Effector memory CD4-positive, alpha-beta T cell (primary cell): Measurements from ENCODE around the gene RANBP3.
A peak's percentile ranks its signal among the peaks of the same experiment; 100 is the strongest.

Experiments
- DNase-seq, 3 donors: peaks; one replicate each; pipeline ENCODE4 v3.0.0-alpha.2; 2020
- H3K27ac ChIP-seq: 2 replicates; pipeline ENCODE4 v1.7.0; 2013; ENCODE audit warnings: mild to moderate bottlenecking, low read length, moderate library complexity; ENCODE audit not compliant: insufficient read depth, poor library complexity, severe bottlenecking
- H3K27me3 ChIP-seq: replicated peaks from 2 replicates; pipeline ENCODE4 v1.7.0; 2013; ENCODE audit warnings: mild to moderate bottlenecking, low read length; ENCODE audit not compliant: insufficient read depth, control insufficient read depth, poor library complexity, severe bottlenecking
- H3K36me3 ChIP-seq: 2 replicates; pipeline ENCODE4 v1.7.0; 2013; ENCODE audit warnings: mild to moderate bottlenecking, low read length, moderate library complexity; ENCODE audit not compliant: control insufficient read depth, insufficient read depth
- H3K4me1 ChIP-seq: 2 replicates; pipeline ENCODE4 v1.7.0; 2013; ENCODE audit warnings: low read length, mild to moderate bottlenecking; ENCODE audit not compliant: control insufficient read depth, insufficient read depth, poor library complexity, severe bottlenecking
- H3K4me3 ChIP-seq: 2 replicates; pipeline ENCODE4 v1.7.0; 2013; ENCODE audit warnings: low read length, low read depth, mild to moderate bottlenecking; ENCODE audit not compliant: insufficient read depth, poor library complexity, severe bottlenecking
- H3K9me3 ChIP-seq: 2 replicates; pipeline ENCODE4 v1.7.0; 2013; ENCODE audit warnings: mild to moderate bottlenecking, low read length, moderate library complexity; ENCODE audit not compliant: control insufficient read depth

RANBP3 gene

GRCh38 chr19:5907241-5907640, 70.7 kb downstream of the RANBP3 start:
- H3K4me1 ChIP-seq = peaks cover 13% of the 10 kb centered on the region
- H3K27ac ChIP-seq = no peak overlapping the region
- H3K9me3 ChIP-seq = no peaks in the 10 kb centered on the region
- DNase-seq = no peak
- H3K36me3 ChIP-seq = peaks cover 14% of the 10 kb centered on the region
- no peak overlapping the region for H3K4me3 ChIP-seq
- H3K27me3 ChIP-seq = no peaks in the 10 kb centered on the region

DNA sequence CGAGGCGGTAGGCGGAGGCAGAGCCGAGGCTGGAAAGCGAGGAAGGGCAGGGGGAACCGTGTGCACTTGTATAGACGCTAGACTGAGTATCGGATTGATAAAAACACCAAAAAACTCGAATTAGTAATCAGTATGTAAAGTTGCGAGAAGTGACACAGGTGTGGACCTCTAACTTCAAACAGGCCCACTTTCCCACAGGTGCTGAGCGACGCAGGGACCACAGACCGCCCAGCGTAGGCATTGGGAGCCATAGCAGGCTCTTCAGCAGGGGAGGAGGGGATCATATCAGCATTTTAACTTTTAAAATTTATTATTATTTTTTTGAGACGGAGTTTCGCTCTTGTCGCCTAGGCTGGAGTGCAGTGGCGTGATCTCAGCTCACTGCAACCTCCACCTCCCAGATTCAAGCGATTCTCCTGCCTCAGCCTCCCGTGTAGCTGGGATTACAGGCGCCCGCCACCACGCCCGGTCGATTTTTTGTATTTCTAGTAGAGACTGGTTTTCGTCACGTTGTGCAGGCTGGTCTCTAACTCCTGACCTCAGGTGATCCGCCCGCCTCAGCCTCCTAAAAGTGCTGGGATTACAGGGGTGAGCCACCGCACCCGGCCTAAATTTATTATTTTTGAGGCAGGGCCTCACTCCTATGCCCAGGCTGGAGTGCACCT, 72.7 kb downstream of the RANBP3 start:
- DNase-seq = peak in 1 of 3 donors; percentile 2
- peaks cover 14% of the 10 kb centered on the region for H3K36me3 ChIP-seq
- no peaks in the 10 kb centered on the region for H3K27me3 ChIP-seq
- peak overlapping the region; percentile 72 for H3K27ac ChIP-seq
- peaks cover 13% of the 10 kb centered on the region for H3K4me1 ChIP-seq
- H3K9me3 ChIP-seq = no peaks in the 10 kb centered on the region
- H3K4me3 ChIP-seq = peak overlapping the region; percentile 81

- Histone ChIP-seq H3K9me3 (no peaks in the 10 kb centered on the region), H3K4me3 (peak within 1 kb of the TSS; percentile 81), H3K27ac (peak within 1 kb of the TSS; percentile 81), H3K36me3 (peaks cover 7% of the 10 kb centered on the region), H3K27me3 (no peaks in the 10 kb centered on the region), H3K4me1 (peaks cover 13% of the 10 kb centered on the region)
- DNase-seq = peak; percentile 100
These were observed 73.4 kb downstream of the RANBP3 start, which contains the start of gene VMAC for GRCh38 chr19:5904352-5905113. VMAC (plus strand) TSS chr19:5904872; CDS start chr19:5904891, 19 bp downstream.

- H3K36me3 ChIP-seq = peaks cover under 1% of the 10 kb centered on the region
- no peaks in the 10 kb centered on the region for H3K27me3 ChIP-seq
- H3K9me3 ChIP-seq = no peaks in the 10 kb centered on the region
- H3K4me3 ChIP-seq = peak within 1 kb of the TSS; percentile 79
- H3K27ac ChIP-seq = peak within 1 kb of the TSS; percentile 81
- DNase-seq = peak; percentile 94 to 96 (median 94)
- peaks cover 13% of the 10 kb centered on the region for H3K4me1 ChIP-seq
These were observed 74.2 kb downstream of the RANBP3 start, which contains the start of gene NDUFA11 for GRCh38 chr19:5903624-5904351. NDUFA11 (minus strand) TSS chr19:5903790; CDS start chr19:5903708, 82 bp downstream.

DNA sequence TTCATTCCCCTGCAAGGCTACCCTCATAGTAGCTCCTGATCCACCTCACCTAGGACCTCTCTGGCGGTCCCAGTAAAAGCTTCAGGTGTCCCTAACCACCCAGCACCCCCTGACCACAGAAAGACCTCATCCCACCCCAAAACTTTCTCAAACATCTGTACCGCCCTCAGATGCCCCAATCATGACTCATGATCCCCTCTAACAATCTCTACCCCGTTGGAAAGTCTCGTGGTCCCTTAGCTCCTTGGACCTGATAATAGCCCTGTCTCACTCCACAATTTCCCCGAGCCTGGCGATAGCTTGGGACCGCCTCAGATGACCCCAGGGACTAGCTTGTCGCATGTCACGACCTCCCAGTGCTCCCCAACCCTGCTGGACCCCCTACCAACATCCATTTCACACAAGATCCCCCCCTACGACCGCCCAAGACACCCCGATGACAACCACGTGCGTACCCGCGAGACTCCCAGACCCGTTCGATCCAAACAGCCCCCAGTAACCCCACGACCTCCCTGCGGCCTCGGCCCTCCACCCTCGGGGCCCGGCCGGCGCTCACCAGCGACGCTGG, 74.8 kb downstream of the RANBP3 start:
- DNase-seq = no peak
- Histone ChIP-seq H3K4me3 (peak overlapping the region; percentile 79), H3K9me3 (no peaks in the 10 kb centered on the region), H3K27me3 (no peaks in the 10 kb centered on the region), H3K27ac (peak overlapping the region; percentile 81), H3K36me3 (no peaks in the 10 kb centered on the region), H3K4me1 (peaks cover 13% of the 10 kb centered on the region)

DNA sequence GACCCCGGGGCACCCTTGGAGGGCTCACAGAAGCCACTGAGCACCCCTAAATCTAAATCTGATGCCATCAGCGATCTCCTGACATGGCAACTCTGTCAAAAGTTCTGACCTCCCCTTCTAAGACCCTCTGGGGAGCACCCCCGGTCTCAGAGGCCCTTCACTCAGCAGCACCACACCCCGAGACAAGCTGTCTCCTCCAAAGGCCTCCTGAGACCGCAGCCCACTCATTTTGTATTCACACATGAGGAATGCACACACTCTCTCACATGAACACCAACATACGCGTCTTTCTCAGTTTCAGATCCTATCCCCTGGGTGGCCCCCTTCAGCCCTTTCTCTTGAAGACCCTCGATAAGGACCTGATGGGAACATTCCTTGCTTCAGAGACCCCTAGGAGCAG, 77.0 kb downstream of the RANBP3 start:
- no peaks in the 10 kb centered on the region for H3K27me3 ChIP-seq
- H3K4me1 ChIP-seq = peaks cover 13% of the 10 kb centered on the region
- H3K4me3 ChIP-seq = no peak overlapping the region
- no peak for DNase-seq
- no peak overlapping the region for H3K27ac ChIP-seq
- peaks cover 7% of the 10 kb centered on the region for H3K36me3 ChIP-seq
- no peaks in the 10 kb centered on the region for H3K9me3 ChIP-seq

- H3K9me3 ChIP-seq = no peaks in the 10 kb centered on the region
- no peak overlapping the region for H3K4me3 ChIP-seq
- peaks cover 17% of the 10 kb centered on the region for H3K36me3 ChIP-seq
- DNase-seq = no peak
- no peak overlapping the region for H3K27ac ChIP-seq
- H3K4me1 ChIP-seq = peaks cover 8% of the 10 kb centered on the region
- no peaks in the 10 kb centered on the region for H3K27me3 ChIP-seq
These were observed 78.0 kb downstream of the RANBP3 start for GRCh38 chr19:5899728-5900526.

DNA sequence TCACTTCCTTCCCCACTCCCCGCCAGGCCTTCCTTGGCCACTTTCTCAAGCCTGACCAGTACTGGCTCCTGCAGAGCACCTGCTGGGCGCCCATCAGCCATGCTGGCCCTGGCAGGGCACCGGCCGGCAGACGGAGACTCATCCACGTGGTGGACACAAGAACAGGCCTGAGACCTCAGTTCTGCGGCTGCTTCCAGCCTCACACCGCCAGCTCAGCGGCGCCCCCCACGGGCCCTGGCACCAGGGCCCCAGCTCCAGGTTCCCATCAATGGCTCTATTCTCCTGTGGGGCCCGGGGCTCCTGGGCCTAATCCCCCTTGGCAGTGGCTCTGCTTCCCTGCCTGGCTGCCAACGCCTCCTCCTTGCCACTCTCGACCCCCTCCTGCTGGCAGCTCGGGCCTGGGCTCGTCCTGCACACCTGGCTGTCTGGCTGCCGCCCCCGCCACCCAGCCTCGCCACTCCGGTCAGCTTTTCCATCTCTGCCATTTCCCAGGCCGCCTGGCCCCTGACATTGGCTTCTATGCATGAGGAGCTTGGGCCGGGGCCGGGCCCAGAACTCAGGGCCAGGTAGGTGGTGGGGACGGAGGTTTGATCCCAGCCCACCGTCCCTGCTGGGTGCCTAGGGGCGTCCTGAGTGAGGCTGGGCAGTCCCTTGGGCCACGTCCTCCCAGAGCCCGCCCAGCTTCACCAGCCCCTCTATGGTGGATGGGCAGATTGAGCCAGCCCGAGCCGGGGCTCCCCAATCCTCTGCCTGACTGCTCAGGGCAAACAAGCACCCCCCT, 80.6 kb downstream of the RANBP3 start:
- no peak overlapping the region for H3K27ac ChIP-seq

More for the DNA sequence above, 80.6 kb downstream of the RANBP3 start:
- DNase-seq = no peak
- peaks cover 23% of the 10 kb centered on the region for H3K36me3 ChIP-seq
- H3K9me3 ChIP-seq = no peaks in the 10 kb centered on the region
- H3K4me3 ChIP-seq = no peak overlapping the region
- peaks cover under 1% of the 10 kb centered on the region for H3K4me1 ChIP-seq
- H3K27me3 ChIP-seq = no peaks in the 10 kb centered on the region
